ENCODE results near the gene CTPS1.

DNA sequence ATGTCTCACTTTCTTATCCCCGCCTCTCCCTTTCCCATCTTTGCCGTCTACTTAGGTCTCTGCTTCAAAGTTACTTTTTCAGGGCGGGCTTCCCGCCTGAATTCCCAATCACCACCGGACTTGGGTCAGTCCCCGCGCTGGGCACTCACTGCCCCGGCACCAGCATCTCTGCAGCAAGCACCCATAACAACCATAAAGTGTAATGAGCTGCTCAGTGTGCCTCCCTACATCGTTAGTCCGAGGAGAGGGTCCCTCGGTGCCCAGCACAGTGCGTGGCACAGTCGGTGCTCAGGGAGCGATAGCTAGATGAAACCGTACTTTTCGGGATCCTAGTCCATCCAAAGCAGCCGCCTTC, 633 bp upstream of the CTPS1 start:
- TF ChIP-seq, protein P1, sequence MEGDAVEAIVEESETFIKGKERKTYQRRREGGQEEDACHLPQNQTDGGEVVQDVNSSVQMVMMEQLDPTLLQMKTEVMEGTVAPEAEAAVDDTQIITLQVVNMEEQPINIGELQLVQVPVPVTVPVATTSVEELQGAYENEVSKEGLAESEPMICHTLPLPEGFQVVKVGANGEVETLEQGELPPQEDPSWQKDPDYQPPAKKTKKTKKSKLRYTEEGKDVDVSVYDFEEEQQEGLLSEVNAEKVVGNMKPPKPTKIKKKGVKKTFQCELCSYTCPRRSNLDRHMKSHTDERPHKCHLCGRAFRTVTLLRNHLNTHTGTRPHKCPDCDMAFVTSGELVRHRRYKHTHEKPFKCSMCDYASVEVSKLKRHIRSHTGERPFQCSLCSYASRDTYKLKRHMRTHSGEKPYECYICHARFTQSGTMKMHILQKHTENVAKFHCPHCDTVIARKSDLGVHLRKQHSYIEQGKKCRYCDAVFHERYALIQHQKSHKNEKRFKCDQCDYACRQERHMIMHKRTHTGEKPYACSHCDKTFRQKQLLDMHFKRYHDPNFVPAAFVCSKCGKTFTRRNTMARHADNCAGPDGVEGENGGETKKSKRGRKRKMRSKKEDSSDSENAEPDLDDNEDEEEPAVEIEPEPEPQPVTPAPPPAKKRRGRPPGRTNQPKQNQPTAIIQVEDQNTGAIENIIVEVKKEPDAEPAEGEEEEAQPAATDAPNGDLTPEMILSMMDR (IDR thresholded peaks at IDR 0.05), result no peak
- TF ChIP-seq ZFX (IDR thresholded peaks at IDR 0.05; ENCODE audit: borderline replicate concordance), result no peak
